Measurements from ENCODE around the gene FIZ1. TPM values are rescaled to one million over a fixed set of nuclear protein-coding genes. Genes with fewer than 3 reads are reported as not detected.

Gene FIZ1
- total RNA-seq, 4 donors from 2014 or later = 5.8 to 12.7 (median 7.9) TPM

DNA sequence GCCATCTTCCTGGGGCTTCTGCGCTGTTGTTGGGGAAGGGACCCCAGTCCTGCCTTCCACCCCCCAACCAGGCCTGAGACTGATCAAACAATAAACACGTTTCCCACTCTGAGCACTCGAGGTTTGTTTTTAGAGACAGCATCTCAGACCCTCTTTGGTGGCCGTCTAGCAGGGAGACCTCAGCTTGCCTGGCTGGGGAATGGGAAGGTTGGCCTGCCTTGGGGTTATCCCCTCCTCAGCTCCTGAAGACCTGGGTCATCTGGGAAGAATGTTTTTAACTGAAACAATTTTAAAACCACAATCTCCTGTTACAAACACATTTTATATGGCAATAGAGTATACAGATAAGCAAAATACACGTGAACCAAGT lies 46.2 kb upstream of the FIZ1 start:
- no peaks in the 10 kb centered on the region for H3K27me3 ChIP-seq
- no peak for DNase-seq
- H3K9me3 ChIP-seq = no peaks in the 10 kb centered on the region
- no peak overlapping the region for H3K27ac ChIP-seq
- WGBS, 2 donors = 56 to 70% methylated on average over 3 to 5 of the region's 5 CpGs
- intact Hi-C loops (cut with DNase I) = no loop called here
- H3K36me3 ChIP-seq = peaks cover 0 to 21% (median 5%) of the 10 kb centered on the region in 3 donors
- no peak overlapping the region for H3K4me3 ChIP-seq
- TF ChIP-seq POLR2A (IDR thresholded peaks at IDR 0.05) = no peak
- TF ChIP-seq CTCF (IDR thresholded peaks at IDR 0.05) = no peak
- H3K4me1 ChIP-seq = peaks cover 49 to 87% (median 52%) of the 10 kb centered on the region in 3 donors

GRCh38 chr19:55644842-55645511 lies 45.7 kb upstream of the FIZ1 start:
- Histone ChIP-seq H3K36me3 (peaks cover 0 to 18% (median 5%) of the 10 kb centered on the region in 3 donors), H3K27ac (peak overlapping the region in 2 of 4 donors; percentile 93 to 98), H3K27me3 (no peaks in the 10 kb centered on the region), H3K4me3 (peak overlapping the region in 1 of 4 donors; percentile 95), H3K9me3 (no peaks in the 10 kb centered on the region), H3K4me1 (peaks cover 54 to 90% (median 58%) of the 10 kb centered on the region in 3 donors)
- no peak for TF ChIP-seq CTCF (IDR thresholded peaks at IDR 0.05)
- no peak for TF ChIP-seq POLR2A (IDR thresholded peaks at IDR 0.05)
- intact Hi-C loops (cut with DNase I) = no loop called here
- DNase-seq = no peak
- 68 to 85% methylated on average over 3 to 8 of the region's 28 CpGs for WGBS, 2 donors

- peaks cover 59 to 90% (median 60%) of the 10 kb centered on the region in 3 donors for H3K4me1 ChIP-seq
- intact Hi-C loops (cut with DNase I) = no loop called here
- no peaks in the 10 kb centered on the region for H3K27me3 ChIP-seq
- TF ChIP-seq POLR2A (IDR thresholded peaks at IDR 0.05) = no peak
- no peak for TF ChIP-seq CTCF (IDR thresholded peaks at IDR 0.05)
- no peak for DNase-seq
- 39 to 42% methylated on average over 11 to 12 of the region's 12 CpGs for WGBS, 2 donors
- no peaks in the 10 kb centered on the region for H3K9me3 ChIP-seq
- H3K27ac ChIP-seq = peak overlapping the region; percentile 93 to 98 (median 96)
- H3K4me3 ChIP-seq = peak overlapping the region; percentile 93 to 96 (median 95)
- peaks cover 0 to 18% (median 5%) of the 10 kb centered on the region in 3 donors for H3K36me3 ChIP-seq
These were observed 45.0 kb upstream of the FIZ1 start for GRCh38 chr19:55644191-55644833.

GRCh38 chr19:55643887-55644176 lies 44.5 kb upstream of the FIZ1 start:
- intact Hi-C loops (cut with DNase I) = no loop called here
- H3K4me3 ChIP-seq = peak overlapping the region; percentile 93 to 96 (median 95)

More at GRCh38 chr19:55643887-55644176, 44.5 kb upstream of the FIZ1 start:
- peak overlapping the region; percentile 93 to 98 (median 96) for H3K27ac ChIP-seq
- H3K9me3 ChIP-seq = no peaks in the 10 kb centered on the region
- WGBS, 2 donors = 0% methylated on average over 13 to 15 of the region's 15 CpGs
- DNase-seq = no peak
- H3K36me3 ChIP-seq = peaks cover 0 to 18% (median 5%) of the 10 kb centered on the region in 3 donors
- peaks cover 55 to 90% (median 57%) of the 10 kb centered on the region in 3 donors for H3K4me1 ChIP-seq
- no peaks in the 10 kb centered on the region for H3K27me3 ChIP-seq
- TF ChIP-seq CTCF (IDR thresholded peaks at IDR 0.05) (no peak), POLR2A (IDR thresholded peaks at IDR 0.05) (no peak)

All from esophagus squamous epithelium (tissue), 5 donors.